Naive B cell (primary cell): Measurements from ENCODE around the gene KRT86. TPM values are rescaled to one million over a fixed set of nuclear protein-coding genes. Genes with fewer than 3 reads are reported as not detected.
"Not testable (repeated sequence)": the region's sequence is repeated elsewhere in the genome, so short reads cannot be mapped to it uniquely, and the experiment has no call there.

Experiments
- ATAC-seq, 2 donors: fragments of 150-1000 bp; cut with Tn5 transposase; 2 replicates each; pipeline ENCODE4 v1.10.0; 2021; ENCODE audit warnings: low read depth in 2 of 2, mild to moderate bottlenecking in 2 of 2, moderate library complexity in 2 of 2
- DNase-seq: peaks from one replicate; pipeline ENCODE4 v3.0.0; 2022
- H3K27ac Mint-ChIP-seq, 6 donors: one replicate each; pipeline ENCODE4 v1.8.0; 2020 to 2022; ENCODE audit warnings: mild to moderate bottlenecking in 6 of 6, mixed read lengths in 6 of 6, moderate library complexity in 5 of 6, inconsistent platforms in 2 of 6
- H3K27me3 Mint-ChIP-seq, 3 donors: one replicate each; pipeline ENCODE4 v1.8.0; 2021 to 2022; ENCODE audit warnings: mixed read lengths in 3 of 3, mild to moderate bottlenecking in 1 of 3
- H3K36me3 Mint-ChIP-seq, 2 donors: one replicate each; pipeline ENCODE4 v1.8.0; 2020 to 2022; ENCODE audit warnings: mixed read lengths in 2 of 2, inconsistent platforms in 1 of 2, mild to moderate bottlenecking in 1 of 2
- H3K4me1 Mint-ChIP-seq, 3 donors: one replicate each; pipeline ENCODE4 v1.8.0; 2020 to 2022; ENCODE audit warnings: mixed read lengths in 3 of 3, inconsistent platforms in 1 of 3, mild to moderate bottlenecking in 1 of 3, moderate library complexity in 1 of 3
- H3K4me3 Mint-ChIP-seq, 8 donors: one replicate each; pipeline ENCODE4 v1.8.0; 2020 to 2022; ENCODE audit warnings: mild to moderate bottlenecking in 8 of 8, mixed read lengths in 8 of 8, moderate library complexity in 8 of 8, inconsistent platforms in 2 of 8
- H3K9me3 Mint-ChIP-seq, 7 donors: one replicate each; pipeline ENCODE4 v1.8.0; 2020 to 2022; ENCODE audit warnings: mixed read lengths in 7 of 7, mild to moderate bottlenecking in 5 of 7, inconsistent platforms in 2 of 7, moderate library complexity in 1 of 7
- polyA plus RNA-seq, 6 donors: library from polyadenylated mRNA; unstranded; fragments of 300-500 nt; fragmentation: Illumina TruSeq; gene quantifications; one replicate each; pipeline ENCODE4 v1.2.3, GENCODE V29; 2021; ENCODE audit warnings: low read depth in 6 of 6

The KRT86 gene
- polyA plus RNA-seq, 6 donors from 2014 or later, result not detected

GRCh38 chr12:52251367-52252051 lies 22.9 kb upstream of the KRT86 start:
- no peak overlapping the region for H3K27ac Mint-ChIP-seq
- H3K27me3 Mint-ChIP-seq, result peaks cover 51 to 96% (median 78%) of the 10 kb centered on the region in 3 donors
- ATAC-seq (no peak), DNase-seq (no peak)
- H3K36me3 Mint-ChIP-seq, result peaks cover 0 to 4% of the 10 kb centered on the region in 2 donors
- peaks cover 0 to 7% (median 6%) of the 10 kb centered on the region in 3 donors for H3K4me1 Mint-ChIP-seq
- peaks cover 0 to 2% (median 0%) of the 10 kb centered on the region in 7 donors for H3K9me3 Mint-ChIP-seq
- H3K4me3 Mint-ChIP-seq, result no peak overlapping the region

GRCh38 chr12:52252175-52252615 lies 22.2 kb upstream of the KRT86 start:
- not testable (repeated sequence) for ATAC-seq, H3K4me3 Mint-ChIP-seq, H3K9me3 Mint-ChIP-seq, H3K27ac Mint-ChIP-seq, H3K4me1 Mint-ChIP-seq, H3K36me3 Mint-ChIP-seq, DNase-seq
- H3K27me3 Mint-ChIP-seq, result peaks cover 52 to 95% (median 83%) of the 10 kb centered on the region in 3 donors

- H3K27ac Mint-ChIP-seq, result no peak overlapping the region
- peaks cover 0 to 4% of the 10 kb centered on the region in 2 donors for H3K36me3 Mint-ChIP-seq
- H3K4me3 Mint-ChIP-seq, result no peak overlapping the region
- peaks cover 0 to 2% (median 0%) of the 10 kb centered on the region in 7 donors for H3K9me3 Mint-ChIP-seq
- H3K4me1 Mint-ChIP-seq, result peaks cover 0 to 8% (median 7%) of the 10 kb centered on the region in 3 donors
- H3K27me3 Mint-ChIP-seq, result peaks cover 58 to 89% (median 83%) of the 10 kb centered on the region in 3 donors
- ATAC-seq (no peak), DNase-seq (no peak)
These were observed 21.6 kb upstream of the KRT86 start for GRCh38 chr12:52252728-52253343.

- ATAC-seq (no peak), DNase-seq (no peak)
- peaks cover 61 to 81% (median 80%) of the 10 kb centered on the region in 3 donors for H3K27me3 Mint-ChIP-seq
- peaks cover 0 to 2% (median 0%) of the 10 kb centered on the region in 7 donors for H3K9me3 Mint-ChIP-seq
- no peak overlapping the region for H3K27ac Mint-ChIP-seq
- H3K36me3 Mint-ChIP-seq, result peaks cover 0 to 4% of the 10 kb centered on the region in 2 donors
- no peak overlapping the region for H3K4me3 Mint-ChIP-seq
- H3K4me1 Mint-ChIP-seq, result peaks cover 0 to 8% (median 7%) of the 10 kb centered on the region in 3 donors
These were observed 20.9 kb upstream of the KRT86 start for GRCh38 chr12:52253391-52254179.

- DNase-seq, result no peak
- Mint-ChIP-seq H3K27me3 (peaks cover 65 to 80% (median 77%) of the 10 kb centered on the region in 3 donors), H3K4me3 (no peak overlapping the region), H3K4me1 (peaks cover 0 to 8% (median 7%) of the 10 kb centered on the region in 3 donors), H3K36me3 (peaks cover 4 to 5% of the 10 kb centered on the region in 2 donors), H3K9me3 (peaks cover 0 to 2% (median 0%) of the 10 kb centered on the region in 7 donors), H3K27ac (no peak overlapping the region)
- ATAC-seq, result no peak
These were observed 20.1 kb upstream of the KRT86 start for GRCh38 chr12:52254180-52254964.

GRCh38 chr12:52254965-52255751 lies 19.3 kb upstream of the KRT86 start:
- peaks cover 64 to 80% (median 77%) of the 10 kb centered on the region in 3 donors for H3K27me3 Mint-ChIP-seq
- ATAC-seq, result no peak
- H3K27ac Mint-ChIP-seq, result no peak overlapping the region

GRCh38 chr12:52255926-52256583 lies 18.4 kb upstream of the KRT86 start:
- Mint-ChIP-seq H3K4me1 (peaks cover 0 to 2% (median 0%) of the 10 kb centered on the region in 3 donors), H3K36me3 (peaks cover 4 to 6% of the 10 kb centered on the region in 2 donors), H3K4me3 (no peak overlapping the region), H3K27me3 (peaks cover 69 to 80% (median 79%) of the 10 kb centered on the region in 3 donors), H3K9me3 (no peaks in the 10 kb centered on the region), H3K27ac (no peak overlapping the region)
- DNase-seq, result no peak
- ATAC-seq, result no peak

More at GRCh38 chr12:52254965-52255751, 19.3 kb upstream of the KRT86 start:
- Mint-ChIP-seq H3K36me3 (peaks cover 4 to 6% of the 10 kb centered on the region in 2 donors), H3K9me3 (no peaks in the 10 kb centered on the region), H3K4me1 (peaks cover 0 to 2% (median 0%) of the 10 kb centered on the region in 3 donors), H3K4me3 (no peak overlapping the region)
- DNase-seq, result no peak

- peaks cover 6 to 7% of the 10 kb centered on the region in 2 donors for H3K36me3 Mint-ChIP-seq
- no peaks in the 10 kb centered on the region for H3K9me3 Mint-ChIP-seq
- DNase-seq (no peak), ATAC-seq (no peak)
- no peak overlapping the region for H3K27ac Mint-ChIP-seq
- H3K27me3 Mint-ChIP-seq, result peaks cover 69 to 84% (median 83%) of the 10 kb centered on the region in 3 donors
- H3K4me3 Mint-ChIP-seq, result peak overlapping the region in 1 of 8 donors; percentile 48
- peaks cover 0 to 2% (median 0%) of the 10 kb centered on the region in 3 donors for H3K4me1 Mint-ChIP-seq
These were observed 17.9 kb upstream of the KRT86 start for GRCh38 chr12:52256584-52256935.

GRCh38 chr12:52257074-52257551 lies 17.3 kb upstream of the KRT86 start:
- Mint-ChIP-seq H3K9me3 (peaks cover 0 to 1% (median 0%) of the 10 kb centered on the region in 7 donors), H3K4me3 (no peak overlapping the region), H3K36me3 (peaks cover 6 to 7% of the 10 kb centered on the region in 2 donors), H3K27ac (no peak overlapping the region), H3K4me1 (peaks cover 0 to 2% (median 0%) of the 10 kb centered on the region in 3 donors), H3K27me3 (peaks cover 71 to 90% (median 83%) of the 10 kb centered on the region in 3 donors)
- DNase-seq, result no peak
- ATAC-seq, result no peak

- DNase-seq, ATAC-seq, H3K4me1 Mint-ChIP-seq, H3K4me3 Mint-ChIP-seq, H3K27ac Mint-ChIP-seq, H3K9me3 Mint-ChIP-seq, H3K36me3 Mint-ChIP-seq: not testable (repeated sequence)
- peaks cover 75 to 92% (median 82%) of the 10 kb centered on the region in 3 donors for H3K27me3 Mint-ChIP-seq
These were observed 16.5 kb upstream of the KRT86 start for GRCh38 chr12:52257922-52258321.

GRCh38 chr12:52258335-52258901 lies 16.0 kb upstream of the KRT86 start:
- Mint-ChIP-seq H3K27me3 (peaks cover 77 to 87% (median 78%) of the 10 kb centered on the region in 3 donors), H3K9me3 (peaks cover 0 to 10% (median 0%) of the 10 kb centered on the region in 7 donors), H3K36me3 (peaks cover 6 to 7% of the 10 kb centered on the region in 2 donors), H3K4me3 (no peak overlapping the region), H3K27ac (no peak overlapping the region), H3K4me1 (peaks cover 0 to 2% (median 0%) of the 10 kb centered on the region in 3 donors)
- ATAC-seq, result no peak
- no peak for DNase-seq
